HL-60 (cell line): ENCODE measurements around the gene SRI.

Experiments
- CTCF ChIP-seq: IDR thresholded peaks from one replicate; pipeline ENCODE4 v1.5.1; 2011; ENCODE audit warnings: low read length, control low read depth, inconsistent platforms; ENCODE audit not compliant: insufficient read depth
- GABPA ChIP-seq: IDR thresholded peaks from 2 replicates; pipeline ENCODE4 v1.6.1; 2012; ENCODE audit warnings: low read depth
- POLR2AphosphoS5 ChIP-seq: IDR thresholded peaks from 2 replicates; pipeline ENCODE4 v1.6.1; 2012; ENCODE audit warnings: low read depth
- REST ChIP-seq: IDR thresholded peaks from 2 replicates; pipeline ENCODE4 v1.6.1; 2012; ENCODE audit warnings: low read depth; ENCODE audit not compliant: insufficient replicate concordance

DNA sequence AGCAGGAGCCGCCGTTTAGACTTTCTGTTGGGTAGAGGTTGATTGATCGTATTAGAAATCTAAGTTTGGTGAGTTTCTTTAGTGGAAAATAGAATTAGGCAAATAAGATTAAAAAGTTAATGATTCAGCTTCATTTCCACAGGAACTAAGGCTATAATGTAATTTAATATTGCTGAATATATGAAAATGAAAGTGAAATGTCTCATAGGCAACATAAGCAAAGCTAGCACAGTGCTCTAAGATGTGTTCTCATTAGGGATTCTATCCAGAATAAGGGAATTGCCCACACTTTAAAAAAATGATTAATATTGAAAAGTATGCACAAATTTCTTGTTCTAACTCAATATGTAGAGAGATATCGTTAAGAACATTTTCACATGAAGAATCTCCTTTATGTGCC is 47.0 kb downstream of the SRI start:
- TF ChIP-seq CTCF (no peak), POLR2AphosphoS5 (no peak), GABPA (no peak), REST (no peak)
